GM19452 (cell line): ENCODE results near the gene SMC5.
"Not testable (repeated sequence)": the region's sequence is repeated elsewhere in the genome, so short reads cannot be mapped to it uniquely, and the experiment has no call there.

ENCODE experiments used
- ATAC-seq: cut with Tn5 transposase; IDR thresholded peaks from one replicate; pipeline ENCODE4 v1.9.1; 2021; ENCODE audit not compliant: unreplicated experiment

The SMC5 gene

DNA sequence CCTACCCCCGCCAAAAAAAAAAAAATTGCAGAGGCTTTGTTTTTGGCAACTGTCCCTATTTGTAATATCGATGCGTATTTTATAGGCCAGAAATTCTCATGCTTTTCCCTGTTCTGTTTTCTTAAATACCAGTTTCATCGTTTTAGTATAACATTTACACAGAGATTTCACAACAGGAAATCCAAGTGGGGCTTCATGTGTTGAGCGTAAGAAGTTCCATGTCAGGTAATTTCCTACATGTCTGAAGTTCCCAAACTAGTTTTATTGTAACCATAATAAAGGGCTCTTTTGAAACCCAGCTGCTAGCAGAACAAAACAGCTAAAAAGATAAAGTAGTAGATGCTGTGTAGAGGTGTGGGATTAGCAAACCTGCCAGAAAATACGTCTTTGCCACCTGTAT is 4.2 kb downstream of the SMC5 start:
- ATAC-seq: no peak

DNA sequence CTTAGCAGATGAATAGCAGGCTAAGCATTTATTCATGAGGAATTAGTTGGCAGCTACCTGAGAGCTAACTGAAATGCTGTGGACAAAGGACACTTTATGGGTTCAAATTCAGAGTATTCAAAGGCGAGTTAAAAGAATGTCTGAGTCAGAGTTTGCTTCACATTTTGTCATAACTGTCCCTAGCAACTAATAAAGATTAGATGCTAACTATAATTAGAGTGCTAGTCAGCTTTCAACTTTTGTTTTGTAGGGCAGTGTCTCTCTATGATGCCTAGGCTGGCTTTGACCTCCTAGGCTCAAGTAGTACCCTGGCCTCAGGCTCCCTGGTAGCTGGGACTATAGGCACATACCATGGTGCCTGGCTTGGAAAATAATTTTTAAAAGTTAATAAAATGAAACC is 4.6 kb downstream of the SMC5 start:
- ATAC-seq: no peak

DNA sequence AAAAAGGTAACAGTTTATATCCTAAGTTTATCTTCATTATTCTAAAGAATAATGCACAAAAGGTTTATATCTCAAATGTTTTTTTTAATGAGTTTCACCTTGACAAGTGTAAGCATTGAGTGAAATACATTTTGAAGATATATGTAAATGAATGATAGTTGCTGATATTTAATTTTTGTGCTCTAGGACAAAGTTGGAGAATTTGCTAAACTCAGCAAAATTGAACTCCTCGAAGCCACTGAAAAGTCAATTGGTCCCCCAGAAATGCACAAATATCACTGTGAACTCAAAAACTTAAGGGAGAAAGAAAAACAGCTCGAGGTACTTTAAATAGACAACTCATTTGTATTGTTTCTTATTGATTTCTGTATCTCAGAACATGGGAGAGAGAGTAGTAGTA is 19.5 kb downstream of the SMC5 start:
- no peak for ATAC-seq

DNA sequence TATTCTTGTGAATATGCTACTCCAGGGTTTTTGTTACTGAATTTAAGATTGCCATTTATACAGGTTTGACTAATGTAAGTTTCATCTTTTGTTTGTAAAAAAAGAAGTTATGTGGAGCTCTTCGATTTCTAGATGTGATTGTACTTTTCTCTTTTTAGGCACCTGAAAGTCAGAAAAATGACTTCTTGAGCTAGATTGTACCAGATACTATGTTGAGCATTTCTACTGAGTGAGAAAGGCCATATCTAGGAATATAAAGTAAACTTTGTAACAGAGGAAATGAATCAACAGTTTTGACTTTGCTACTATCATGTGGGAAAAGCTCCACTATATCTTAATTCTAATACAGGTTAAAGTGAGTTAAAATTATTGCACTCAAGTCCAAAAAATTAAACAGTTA is 25.1 kb downstream of the SMC5 start:
- no peak for ATAC-seq

DNA sequence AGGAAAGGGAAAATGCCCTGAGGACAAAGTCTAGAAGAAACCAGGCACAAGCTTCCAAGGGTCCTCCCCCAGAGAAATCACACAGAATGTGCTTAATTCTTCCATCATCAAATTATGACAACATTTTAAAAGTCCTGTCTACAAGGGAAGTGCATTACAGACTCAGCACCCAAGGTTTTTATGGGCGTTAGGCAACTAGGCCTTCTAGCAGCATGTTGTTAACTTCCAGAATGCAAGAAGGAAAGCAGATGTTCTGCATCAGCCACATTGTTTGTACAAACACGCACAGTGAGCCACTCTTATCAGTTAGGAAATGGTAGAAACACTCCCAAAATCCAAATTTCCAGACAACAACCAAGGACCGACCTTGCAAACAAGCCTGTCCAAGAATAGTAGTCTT is 26.5 kb downstream of the SMC5 start:
- ATAC-seq: no peak

DNA sequence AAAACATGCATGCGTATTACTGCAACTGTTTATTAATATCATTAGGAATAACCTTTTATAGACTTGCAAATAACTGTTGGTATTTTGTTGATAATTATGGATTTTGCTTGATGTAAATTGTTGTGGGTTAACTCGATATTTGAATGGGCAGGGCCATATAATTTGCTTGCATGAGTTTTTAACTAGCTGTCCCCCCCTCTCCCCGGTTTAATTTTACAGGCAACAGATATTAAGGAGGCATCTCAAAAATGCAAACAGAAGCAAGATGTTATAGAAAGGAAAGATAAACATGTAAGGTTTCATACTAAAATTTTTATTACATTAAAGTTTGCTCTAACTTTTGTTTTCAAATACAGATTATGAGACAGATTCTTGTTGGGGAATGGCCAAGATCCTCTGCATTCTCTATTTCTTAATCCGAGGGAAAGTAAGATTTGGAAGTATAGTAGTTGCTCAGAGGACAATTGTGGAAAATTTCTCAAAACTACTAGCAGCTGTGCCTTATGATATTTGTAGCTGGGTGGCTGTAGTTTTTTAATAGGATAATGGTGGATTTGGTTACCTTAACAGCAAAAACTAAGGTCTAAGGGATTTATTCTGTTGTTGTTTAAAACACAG is 27.3 kb downstream of the SMC5 start:
- ATAC-seq: no peak

DNA sequence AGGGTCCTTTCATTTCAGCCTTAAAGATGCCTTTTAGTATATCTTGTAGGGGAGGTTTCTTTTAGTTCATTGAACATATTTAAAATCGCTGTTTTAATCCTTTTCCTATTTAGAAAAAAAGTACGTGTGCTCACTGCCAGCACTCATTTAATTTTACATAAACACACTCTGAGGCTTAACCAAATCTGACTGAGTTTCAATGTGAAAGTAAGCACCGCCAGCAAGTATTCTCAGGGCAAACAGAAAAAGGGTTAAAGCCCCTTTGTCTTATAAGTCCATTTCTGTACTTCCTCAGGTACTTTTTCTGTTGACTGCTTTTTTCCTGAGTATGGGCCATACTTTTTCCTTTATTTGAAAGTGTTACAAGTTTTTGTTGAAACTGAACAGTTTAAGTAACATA is 31.8 kb downstream of the SMC5 start:
- ATAC-seq: no peak

DNA sequence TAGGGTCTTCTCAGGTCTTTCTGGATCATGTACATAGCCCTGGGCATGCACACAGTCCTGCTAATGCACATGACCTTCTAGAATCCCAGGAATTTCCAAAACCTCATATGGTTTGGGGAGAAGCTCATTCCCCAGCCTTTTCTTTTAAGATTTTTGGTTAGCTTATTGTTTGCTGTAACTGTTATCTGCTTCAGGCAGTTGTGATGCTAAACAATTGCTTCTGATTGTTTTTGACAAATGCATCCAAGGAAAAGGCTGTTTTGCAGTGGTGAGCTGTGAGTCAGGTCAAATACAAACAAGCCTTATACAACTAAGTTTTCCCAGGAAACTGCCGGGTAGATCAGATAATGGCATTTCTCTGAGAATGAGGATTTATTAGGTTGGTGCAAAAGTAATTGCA is 32.7 kb downstream of the SMC5 start:
- ATAC-seq: no peak

DNA sequence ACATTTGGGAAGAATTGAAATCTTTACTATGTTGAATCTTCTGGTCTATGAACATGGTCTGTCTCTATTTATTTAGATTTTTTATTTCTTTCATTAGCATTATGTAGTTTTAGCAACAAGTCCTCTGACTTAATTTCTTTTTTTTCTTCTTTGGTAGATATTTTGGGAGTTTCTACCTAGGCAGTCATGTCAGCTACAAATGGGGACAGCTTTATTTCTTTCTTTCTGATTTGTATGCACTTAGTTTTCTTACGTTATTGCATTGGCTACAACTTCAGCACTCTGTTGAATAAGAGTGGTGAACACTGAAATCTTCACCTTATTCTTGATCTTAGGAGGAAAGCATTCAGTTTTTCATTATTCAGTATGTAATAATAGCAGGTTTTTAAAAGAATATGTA is 33.5 kb downstream of the SMC5 start:
- ATAC-seq: no peak

DNA sequence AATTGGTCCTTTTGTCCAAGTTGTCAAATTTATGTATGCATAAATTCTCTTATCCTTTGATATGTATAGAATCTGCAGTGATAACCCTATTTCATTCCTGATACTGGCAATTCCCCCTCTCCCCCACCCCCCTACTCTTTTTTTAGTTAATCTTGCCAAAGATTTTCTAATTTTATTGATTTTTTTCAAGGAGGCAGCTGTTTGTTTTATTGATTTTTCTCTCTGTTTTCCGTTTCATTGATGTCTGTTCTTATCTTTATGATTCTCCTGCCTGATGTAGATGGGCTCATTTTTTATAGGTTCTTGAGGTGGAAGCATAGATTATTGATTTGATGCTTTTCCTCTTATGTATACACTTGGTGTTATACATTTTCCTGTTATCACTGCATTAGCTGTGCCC is 34.4 kb downstream of the SMC5 start:
- no peak for ATAC-seq

DNA sequence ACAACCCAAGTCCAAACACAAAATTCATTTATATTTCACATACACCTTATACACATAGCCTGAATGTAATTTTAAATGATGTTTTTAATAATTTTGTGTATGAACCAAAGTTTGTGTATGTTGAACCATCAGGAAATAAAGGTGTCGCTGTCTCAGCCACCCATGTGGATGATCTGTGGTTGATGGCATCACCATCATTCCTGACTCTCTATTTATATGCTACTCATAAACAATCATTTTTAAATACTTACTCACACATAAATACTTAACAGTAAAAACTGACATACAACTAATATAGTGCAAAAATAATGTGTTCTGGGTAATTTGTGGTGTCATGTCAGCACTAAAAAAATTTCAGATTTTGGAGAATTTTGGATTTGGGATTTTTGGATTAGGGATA is 38.4 kb downstream of the SMC5 start:
- ATAC-seq: no peak

DNA sequence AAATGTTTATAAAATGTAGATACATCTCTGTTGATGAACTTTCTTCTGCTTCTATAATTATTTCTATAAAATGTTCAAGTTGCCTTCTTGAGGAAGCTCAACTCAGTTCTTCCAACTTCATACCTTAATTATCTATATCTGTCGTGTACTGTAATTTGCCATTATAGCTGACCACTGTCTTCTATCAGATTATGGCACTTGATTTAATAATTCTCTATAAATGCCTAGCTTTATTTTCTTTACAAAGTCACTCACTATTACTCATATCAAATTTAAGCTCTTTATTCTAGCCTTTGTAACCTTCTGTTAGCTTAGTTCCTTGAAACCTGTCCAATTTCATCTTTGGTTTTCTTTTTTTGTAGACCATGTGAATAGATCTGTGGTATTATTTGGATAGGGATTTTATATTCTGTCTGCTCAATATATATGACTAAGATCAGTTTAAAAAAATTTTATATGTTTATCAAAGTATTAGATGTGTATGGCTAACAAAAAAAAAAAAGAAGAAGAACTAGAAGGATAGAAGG is 39.5 kb downstream of the SMC5 start:
- no peak for ATAC-seq

DNA sequence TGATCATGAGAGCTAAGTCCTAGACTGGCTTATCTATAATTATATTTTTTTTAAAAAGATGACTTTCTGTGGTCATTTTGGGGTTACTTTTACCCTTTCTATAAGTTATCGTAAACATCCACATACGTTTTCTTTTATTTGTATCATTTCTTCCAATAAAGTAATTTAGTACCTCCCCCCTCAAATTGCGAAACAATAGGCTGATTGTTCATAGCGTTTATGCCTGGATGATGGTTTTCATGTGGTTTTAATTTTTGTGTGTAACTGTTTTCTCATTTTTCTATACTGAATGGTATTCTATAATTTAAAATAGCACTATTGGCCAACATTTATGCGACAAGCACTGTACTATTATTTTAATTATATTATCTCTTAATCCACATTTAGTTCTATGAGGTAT is 44.5 kb downstream of the SMC5 start:
- ATAC-seq: no peak

DNA sequence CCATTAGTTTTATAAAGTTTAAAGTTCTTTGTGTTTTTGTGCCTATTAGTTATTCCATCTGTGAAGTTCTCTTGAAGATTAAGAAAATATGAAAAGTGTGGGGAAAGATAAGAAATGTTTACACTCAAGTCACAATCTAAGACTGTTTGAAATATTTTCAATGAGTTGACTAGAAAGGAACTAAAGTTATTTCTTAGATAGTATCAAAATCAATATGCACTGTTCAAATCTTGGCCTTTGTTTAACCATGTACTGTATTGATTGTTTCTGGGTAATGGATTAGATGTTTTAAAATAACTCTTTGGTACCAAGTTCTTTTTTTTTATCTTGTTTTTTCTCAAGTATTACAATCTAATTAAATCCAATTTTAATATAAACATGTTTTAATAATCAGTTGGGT is 46.0 kb downstream of the SMC5 start:
- ATAC-seq: no peak

DNA sequence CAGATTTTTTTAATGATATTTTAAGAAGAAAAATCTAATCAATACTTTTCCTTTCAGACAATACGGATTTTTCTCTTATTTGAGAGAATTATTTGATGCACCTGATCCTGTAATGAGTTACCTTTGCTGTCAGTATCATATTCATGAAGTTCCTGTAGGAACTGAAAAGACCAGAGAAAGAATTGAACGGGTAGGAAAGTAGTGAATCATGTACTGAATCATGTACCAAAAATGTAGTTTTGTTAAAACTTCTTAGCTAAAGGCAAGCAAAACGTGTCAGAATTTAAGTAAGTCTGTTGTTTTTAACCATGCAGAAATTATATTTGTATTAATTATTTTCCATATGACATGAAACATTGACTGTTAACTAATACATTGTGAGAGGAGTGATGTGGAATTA is 56.6 kb downstream of the SMC5 start:
- no peak for ATAC-seq

DNA sequence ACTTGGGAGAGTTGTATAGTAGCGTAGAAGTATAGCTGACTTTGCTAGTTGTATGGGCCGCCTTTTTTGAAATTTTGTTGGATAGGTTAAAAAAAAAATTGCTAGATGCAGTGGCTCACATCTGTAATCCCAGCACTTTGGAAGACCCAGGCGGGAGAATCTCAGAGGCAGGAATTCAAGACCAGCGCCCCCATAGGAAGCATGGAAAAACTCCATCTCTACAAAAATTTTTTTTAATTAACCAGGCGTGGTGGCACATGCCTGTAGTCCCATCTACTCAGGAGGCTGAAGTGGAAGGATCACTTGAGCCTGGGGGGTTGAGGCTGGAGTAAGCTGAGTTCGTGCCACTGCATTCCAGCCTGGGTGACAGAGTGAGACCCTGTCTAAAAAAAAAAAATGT is 59.2 kb downstream of the SMC5 start:
- no peak for ATAC-seq

DNA sequence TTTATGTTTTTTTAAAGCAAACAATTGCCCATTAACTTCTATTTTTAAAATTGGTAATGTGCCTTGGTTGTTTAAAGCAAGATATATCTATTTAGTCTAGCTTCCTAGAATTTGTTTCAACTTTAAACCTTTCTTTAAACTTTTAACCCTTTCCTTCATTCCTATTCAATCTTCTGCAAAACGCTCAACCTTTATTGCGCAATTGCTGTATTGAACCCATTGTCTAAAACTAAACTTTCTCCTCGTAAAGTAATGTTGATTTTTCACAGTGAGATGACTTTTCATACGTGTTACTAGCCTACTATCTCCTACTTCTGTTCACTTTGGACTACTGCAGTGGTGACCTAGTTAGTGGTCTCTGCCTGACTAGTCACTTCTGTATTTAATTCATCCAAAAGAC is 63.3 kb downstream of the SMC5 start:
- ATAC-seq: no peak

DNA sequence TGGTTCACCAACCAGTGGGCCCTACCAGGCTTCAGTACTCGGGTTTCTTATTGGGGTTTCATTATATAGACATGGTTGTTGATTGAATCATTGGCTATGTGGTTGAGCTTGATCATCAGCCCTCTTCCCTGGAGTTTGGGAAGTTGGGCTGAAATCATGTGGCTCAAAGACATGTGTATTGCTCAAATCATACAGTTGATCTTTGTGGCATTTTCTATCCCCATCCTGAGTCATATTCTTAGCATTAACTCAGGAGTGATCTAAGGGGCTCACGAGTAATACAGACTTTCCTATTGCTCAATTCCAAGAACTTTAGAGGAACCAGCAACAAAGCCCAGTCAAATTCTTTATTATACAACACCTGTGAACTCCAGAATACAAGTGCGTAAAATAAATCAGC is 66.2 kb downstream of the SMC5 start:
- no peak for ATAC-seq

DNA sequence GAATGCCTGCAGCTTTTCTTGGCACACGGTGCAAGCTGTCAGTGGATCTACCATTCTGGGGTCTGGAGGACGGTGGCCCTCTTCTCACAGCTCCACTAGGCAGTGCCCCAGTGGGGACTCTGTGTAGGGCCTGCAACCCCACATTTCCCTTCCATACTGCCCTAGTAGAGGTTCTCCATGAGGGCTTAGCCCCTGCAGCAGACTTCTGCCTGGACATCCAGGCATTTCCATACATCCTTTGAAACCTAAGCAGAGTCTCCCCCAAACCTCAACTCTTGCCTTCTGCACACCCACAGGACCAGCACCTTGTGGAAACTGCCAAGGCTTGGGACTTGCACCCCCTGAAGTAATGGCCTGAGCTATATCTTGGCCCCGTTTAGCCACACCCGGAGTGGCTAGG is 69.8 kb downstream of the SMC5 start:
- not testable (repeated sequence) for ATAC-seq

DNA sequence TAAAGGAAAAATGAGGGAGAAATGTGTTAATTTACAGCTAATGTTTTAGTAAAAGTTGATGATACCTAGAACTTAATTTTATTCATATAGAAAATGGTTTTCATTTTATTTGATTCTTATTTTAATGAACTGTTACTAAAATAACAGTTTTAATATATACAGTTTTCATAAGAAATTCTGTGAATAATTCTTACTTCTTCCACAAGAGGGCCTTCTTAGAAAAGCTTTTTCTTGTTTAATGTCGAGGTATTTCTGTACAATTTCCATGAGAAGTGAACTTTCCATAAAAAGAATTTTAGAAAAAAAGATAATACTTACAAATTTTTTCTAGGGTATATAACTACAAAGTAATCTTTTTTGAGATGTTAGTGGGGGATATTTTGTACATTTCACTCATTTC is 81.8 kb downstream of the SMC5 start:
- ATAC-seq: no peak

DNA sequence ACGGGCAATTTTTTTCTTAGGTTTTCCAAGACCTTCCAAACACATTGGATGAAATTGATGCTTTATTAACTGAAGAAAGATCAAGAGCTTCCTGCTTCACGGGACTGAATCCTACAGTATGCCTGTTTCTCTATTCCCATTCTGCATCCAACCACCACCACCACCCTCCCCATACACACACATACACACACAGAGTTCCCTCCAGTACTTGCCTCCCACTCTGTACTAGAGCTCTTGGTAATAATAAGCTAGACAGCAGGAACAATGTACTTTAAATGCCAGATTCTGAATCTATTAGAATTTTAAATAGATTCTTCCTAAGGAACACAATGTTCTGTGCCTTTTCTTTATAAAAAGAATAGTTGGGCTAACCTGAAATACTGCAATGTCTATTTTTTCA is 88.3 kb downstream of the SMC5 start:
- no peak for ATAC-seq

DNA sequence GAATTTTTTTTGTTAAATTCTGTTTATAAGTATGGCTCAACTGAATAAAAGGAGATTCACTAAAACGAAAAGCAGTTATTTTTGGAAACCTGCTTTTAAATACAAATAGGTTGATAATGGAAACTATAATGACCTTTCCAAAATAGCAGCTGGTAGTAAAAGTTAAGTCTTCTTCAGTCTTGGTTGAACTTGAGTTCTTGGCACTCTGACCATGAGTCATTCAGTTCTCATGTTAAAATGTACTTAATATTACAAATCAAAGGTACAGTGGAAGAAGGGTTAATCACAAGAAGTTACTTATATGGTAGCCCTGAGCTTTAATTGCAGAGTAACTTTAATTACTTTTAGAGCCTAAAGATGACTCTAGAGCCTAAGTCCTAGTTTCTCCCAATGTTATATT is 93.6 kb downstream of the SMC5 start:
- no peak for ATAC-seq

DNA sequence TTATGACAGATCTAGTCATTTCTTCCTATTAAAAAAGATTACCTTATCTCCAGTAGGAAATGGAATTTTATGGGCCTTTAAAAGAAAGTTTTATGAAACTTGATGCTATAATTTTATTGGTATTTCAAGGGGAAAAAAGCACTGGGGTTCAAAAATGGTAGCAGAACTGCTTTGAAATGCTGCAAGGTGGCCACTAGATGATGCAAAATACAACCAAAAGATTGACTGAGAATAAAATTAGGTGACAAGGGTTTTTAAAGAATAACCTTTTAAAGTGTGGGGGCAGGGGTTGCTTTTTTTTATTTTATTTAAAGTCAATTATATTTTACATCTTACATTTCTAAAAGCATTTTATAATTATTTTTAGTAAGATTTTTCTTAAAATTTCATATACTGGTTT is 94.0 kb downstream of the SMC5 start:
- ATAC-seq: no peak

DNA sequence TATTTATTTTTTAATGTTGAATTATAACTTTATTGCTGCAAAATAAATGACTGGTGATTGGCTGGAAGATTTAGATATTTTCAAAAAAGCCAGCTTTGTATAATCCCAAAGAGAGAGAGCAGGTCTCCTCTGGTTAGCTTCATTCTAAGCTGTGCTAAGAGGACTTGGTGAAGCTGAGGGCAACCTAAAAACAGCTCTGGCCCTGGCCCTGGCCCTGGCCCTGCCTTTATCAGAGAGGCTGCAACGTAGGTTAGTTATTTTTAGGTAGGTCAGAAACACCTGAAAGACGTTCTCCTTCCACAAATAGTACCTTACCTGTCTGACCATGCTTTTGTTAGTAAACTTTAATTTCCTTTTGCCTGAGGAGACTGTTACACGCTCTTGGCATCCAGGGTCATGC is 97.0 kb downstream of the SMC5 start:
- no peak for ATAC-seq
